Measurements from ENCODE around the gene SPRN.
"Not testable (repeated sequence)": the region's sequence is repeated elsewhere in the genome, so short reads cannot be mapped to it uniquely, and the experiment has no call there.

The SPRN gene, protein sequence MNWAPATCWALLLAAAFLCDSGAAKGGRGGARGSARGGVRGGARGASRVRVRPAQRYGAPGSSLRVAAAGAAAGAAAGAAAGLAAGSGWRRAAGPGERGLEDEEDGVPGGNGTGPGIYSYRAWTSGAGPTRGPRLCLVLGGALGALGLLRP

DNA sequence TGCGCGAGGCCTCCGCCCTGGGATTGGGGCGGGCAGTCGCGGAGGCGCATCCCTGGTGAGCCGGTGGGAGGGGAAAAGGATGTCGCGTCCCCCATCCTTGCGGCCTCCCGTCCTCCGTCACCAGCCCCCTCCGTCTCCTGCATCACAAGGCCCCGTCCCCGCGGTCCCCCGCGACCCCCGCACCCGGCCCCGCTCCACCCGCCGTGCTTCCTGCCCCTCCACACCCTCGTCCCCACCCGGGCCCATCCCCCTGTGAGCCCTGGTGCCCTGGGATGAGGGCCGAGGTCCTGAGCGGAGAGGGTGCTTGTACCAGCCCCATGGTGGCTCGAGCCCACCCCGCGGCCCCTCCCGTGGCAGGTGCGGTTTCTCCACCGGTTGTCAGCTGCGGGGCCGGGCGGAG lies at the start of gene SPRN:
SPRN (minus strand) TSS at position 25 of the 400 bp plus-strand sequence. CDS start 944 bp downstream, outside the sequence.
- not testable (repeated sequence) for FAIRE-seq

GRCh38 chr10:133474027-133474426 lies 49.6 kb upstream of the SPRN start:
- no peak for FAIRE-seq

DNA sequence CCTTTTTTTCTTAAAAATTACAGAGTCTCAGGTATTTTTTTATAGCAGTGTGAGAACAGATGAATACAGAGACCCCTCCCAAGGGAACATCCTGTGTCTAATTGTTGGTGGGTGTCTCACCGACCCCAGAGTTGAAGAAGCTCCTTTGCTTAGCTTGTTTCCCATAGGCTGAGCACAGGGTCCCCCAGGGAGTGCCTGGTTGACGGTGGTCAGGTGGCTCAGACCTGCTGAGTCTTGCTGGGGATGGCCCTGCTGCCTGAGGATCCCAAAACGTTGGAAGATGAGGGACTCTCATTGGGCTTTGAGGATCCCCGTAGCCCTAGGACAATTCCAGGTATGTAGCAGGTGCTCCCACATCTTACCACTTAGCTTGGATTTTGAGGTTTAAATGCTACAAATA lies 48.8 kb upstream of the SPRN start:
- FAIRE-seq: no peak

- no peak for FAIRE-seq
These were observed 47.1 kb upstream of the SPRN start for GRCh38 chr10:133471300-133472109.

DNA sequence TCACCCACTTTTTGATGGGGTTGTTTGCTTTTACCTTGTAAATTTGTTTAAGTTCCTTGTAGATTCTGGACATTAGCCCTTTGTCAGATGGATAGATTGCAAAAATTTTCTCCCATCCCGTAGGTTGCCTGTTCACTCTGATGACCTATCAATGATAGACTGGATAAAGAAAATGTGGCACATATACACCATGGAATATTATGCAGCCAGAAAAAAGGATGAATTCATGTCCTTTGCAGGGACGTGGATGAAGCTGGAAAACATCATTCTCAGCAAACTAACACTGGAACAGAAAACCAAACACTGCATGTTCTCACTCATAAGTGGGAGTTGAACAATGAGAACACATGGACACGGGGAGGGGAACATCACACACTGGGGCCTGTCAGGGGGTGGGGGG lies 44.8 kb upstream of the SPRN start:
- not testable (repeated sequence) for FAIRE-seq

DNA sequence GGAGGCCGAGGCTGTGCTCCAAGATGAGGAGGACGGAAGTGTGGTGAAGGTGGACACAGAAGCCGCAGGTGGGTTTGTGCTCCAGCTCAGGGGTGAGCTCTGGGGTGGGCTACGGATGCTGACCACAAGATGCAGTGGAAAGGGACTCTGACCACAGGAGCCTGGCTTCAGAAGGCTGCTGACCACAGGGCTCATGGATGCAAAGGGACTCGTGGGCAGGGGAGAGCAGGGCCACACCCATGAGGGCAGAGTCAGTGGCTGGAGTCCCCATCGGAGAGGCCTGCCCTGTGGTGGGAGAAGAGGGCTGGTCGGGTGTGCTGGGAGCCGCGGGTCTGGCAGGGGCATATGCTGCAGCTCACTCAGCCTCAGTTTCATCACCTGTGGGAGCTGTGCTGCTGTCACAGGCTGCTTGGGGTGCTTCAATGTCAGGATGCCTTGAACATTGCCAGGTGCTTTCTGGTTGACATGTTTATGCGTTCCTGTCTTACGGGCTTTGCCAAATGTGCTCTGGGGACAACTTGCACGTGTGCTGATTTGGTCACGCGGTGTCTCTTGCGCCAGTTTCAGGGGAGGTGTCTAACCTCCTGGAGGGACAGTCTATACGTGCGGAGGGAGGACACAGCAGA lies 43.0 kb upstream of the SPRN start:
- no peak for FAIRE-seq

GRCh38 chr10:133466683-133467275 lies 42.4 kb upstream of the SPRN start:
- FAIRE-seq: no peak

DNA sequence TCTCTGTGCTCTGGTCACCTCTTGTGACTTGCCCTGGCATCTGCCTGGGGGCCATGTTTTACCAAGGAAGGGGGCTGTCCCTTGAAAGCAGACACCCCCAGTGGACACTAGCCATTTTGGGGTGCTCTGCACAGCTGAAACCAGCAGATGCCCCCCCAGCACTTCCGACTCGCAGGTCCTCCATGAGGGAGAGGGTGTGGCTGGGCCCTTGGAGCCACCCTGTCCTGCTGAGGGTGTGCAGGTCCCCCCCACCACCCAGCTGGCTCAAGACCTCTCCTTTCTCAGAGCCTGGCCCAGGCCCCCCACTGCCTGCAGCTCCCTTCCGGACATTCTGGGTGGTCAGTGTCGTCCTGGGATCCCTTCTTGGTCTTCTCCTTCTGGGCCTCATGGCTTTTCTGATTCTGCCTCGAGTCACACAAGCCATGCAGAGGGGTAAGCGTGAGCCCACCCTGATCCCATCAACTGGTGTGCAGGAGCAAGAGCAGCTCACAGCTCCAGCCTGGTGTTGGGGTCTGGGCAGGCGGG lies 41.6 kb upstream of the SPRN start:
- FAIRE-seq: no peak

DNA sequence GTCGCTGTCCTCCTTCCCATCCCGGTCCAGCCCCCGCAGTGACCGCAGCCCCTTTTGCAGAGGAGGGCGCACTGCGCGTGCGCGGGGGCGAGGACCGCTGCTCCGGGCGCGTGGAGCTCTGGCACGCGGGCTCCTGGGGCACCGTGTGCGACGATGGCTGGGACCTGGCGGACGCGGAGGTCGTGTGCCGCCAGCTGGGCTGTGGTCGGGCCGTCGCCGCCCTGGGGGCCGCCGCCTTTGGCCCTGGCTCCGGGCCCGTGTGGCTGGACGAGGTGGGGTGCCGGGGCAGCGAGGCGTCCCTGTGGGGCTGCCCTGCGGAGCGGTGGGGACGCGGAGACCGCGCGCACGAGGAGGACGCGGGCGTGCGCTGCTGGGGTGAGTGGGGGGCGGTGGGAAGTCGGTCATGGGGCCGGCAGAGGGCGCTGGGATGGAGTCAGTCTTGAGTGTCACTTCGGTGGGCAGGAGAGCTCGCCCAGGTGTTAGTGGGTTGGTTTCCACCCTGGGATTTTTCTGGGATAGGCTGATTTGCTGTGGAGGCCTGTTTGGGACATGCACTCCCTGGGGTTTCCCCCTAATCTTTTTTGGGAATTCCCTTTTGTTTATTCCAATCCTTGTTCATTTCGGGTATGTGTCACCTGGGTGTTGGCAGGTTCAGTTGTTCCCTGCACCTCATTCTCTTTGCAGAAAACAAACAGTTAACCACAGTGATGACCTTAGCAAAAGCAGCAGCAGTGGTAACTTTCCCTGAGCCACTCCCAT lies 40.9 kb upstream of the SPRN start:
- no peak for FAIRE-seq

- FAIRE-seq: no peak
These were observed 40.2 kb upstream of the SPRN start for GRCh38 chr10:133464582-133465031.

- FAIRE-seq: no peak
These were observed 38.3 kb upstream of the SPRN start for GRCh38 chr10:133462512-133463305.

DNA sequence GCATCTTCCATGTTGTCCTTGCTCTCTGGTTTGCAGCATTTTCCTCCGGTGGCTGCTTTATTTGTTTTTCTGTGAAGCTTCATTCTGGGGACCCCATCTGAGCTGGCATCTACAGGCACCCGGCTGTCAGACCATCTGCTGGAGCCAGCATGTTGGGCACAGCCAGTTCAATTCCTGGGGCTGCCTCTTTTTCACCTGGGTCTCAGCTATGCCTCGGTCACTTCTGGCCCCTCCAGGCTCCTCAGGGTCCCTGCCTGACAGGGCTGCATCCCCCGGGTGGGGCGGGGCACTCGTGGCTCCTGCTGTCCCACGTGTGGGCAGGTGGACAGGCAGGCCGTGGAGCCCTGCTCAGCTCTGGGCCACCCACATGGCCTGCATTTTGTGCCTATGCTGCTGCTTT lies 37.4 kb upstream of the SPRN start:
- FAIRE-seq: no peak

DNA sequence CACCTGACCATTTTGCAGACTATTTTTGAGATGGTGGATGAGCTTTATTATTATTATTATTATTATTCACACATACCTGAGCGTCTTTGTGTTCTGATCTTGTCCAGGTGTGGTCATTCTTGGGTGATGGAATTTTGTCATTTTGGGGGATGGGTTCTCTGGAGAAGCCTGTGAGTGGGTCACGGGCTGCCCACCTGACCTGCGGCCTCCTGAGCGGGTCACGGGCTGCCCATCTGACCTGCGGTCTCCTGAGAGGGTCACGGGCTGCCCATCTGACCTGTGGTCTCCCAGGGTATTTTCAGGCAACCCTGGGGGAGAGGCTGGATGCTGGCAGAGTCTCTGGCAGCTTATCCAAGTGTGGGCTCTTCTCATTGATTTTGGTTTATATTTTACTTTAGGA lies 36.6 kb upstream of the SPRN start:
- FAIRE-seq: no peak

GRCh38 chr10:133460208-133460769 lies 35.9 kb upstream of the SPRN start:
- FAIRE-seq: no peak

- FAIRE-seq: no peak
These were observed 35.2 kb upstream of the SPRN start for GRCh38 chr10:133459454-133460207.

- FAIRE-seq: no peak
These were observed 34.5 kb upstream of the SPRN start for GRCh38 chr10:133458710-133459453.

GRCh38 chr10:133458021-133458709 lies 33.7 kb upstream of the SPRN start:
- no peak for FAIRE-seq

- FAIRE-seq: no peak
These were observed 32.8 kb upstream of the SPRN start for GRCh38 chr10:133457100-133457841.

Measured in endometrium (tissue), 2 donors.